ENCODE measurements around the gene PLXNC1. TPM values are rescaled to one million over a fixed set of nuclear protein-coding genes. Genes with fewer than 3 reads are reported as not detected.

The PLXNC1 gene
- total RNA-seq, 6 experiments from 2014 or later, result 0.18 to 0.40 (median 0.22) TPM

DNA sequence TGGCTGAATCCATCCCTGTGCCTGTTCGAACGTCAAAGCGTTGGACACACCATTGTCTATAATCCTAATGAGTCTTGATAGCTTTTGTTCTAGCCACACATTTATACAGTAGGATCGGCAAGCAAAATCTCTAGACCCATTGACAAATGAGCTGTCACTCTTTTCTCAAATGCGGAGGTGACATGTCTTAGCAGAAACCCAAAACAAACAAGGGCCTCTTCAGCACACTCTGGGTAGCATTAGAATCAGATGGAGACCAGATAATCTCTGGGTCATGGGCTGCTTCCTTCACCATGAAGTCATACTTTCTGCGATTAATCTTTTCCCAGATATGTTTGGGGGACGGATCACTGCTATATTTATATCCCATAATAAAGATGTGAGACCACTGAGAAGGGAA lies 100.2 kb downstream of the PLXNC1 start:
- DNase-seq, result no peak
- H3K36me3 Mint-ChIP-seq (ENCODE audit: low read depth), result no peaks in the 10 kb centered on the region
- H3K4me3 Mint-ChIP-seq, result no peak overlapping the region
- H3K27me3 Mint-ChIP-seq (ENCODE audit: insufficient read depth), result peaks cover 47% of the 10 kb centered on the region
- TF ChIP-seq, protein P1, sequence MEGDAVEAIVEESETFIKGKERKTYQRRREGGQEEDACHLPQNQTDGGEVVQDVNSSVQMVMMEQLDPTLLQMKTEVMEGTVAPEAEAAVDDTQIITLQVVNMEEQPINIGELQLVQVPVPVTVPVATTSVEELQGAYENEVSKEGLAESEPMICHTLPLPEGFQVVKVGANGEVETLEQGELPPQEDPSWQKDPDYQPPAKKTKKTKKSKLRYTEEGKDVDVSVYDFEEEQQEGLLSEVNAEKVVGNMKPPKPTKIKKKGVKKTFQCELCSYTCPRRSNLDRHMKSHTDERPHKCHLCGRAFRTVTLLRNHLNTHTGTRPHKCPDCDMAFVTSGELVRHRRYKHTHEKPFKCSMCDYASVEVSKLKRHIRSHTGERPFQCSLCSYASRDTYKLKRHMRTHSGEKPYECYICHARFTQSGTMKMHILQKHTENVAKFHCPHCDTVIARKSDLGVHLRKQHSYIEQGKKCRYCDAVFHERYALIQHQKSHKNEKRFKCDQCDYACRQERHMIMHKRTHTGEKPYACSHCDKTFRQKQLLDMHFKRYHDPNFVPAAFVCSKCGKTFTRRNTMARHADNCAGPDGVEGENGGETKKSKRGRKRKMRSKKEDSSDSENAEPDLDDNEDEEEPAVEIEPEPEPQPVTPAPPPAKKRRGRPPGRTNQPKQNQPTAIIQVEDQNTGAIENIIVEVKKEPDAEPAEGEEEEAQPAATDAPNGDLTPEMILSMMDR (IDR thresholded peaks at IDR 0.05), result no peak
- H3K4me1 Mint-ChIP-seq (ENCODE audit: low read depth), result no peaks in the 10 kb centered on the region
- H3K9me3 Mint-ChIP-seq, result no peaks in the 10 kb centered on the region
- H3K27ac Mint-ChIP-seq, result no peak overlapping the region

DNA sequence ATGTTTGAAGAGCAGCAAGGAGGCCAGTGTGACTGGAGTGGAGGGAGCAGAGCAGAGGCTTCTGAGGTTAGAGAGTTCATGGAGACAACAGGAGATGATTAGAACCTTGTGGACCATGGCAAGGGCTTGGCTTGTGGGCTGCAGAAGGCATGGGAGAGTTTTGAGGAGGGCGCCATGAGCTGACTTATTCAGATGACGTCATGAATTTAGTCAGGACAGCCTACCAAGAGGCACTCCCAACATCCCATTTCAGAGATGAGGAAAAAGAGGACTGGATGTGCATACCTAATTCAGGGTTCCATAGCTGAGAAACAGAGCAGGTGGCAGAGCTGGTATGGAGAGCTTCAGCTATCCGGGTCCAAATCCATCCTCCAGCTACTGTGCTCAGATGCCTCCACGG lies 101.8 kb downstream of the PLXNC1 start:
- Mint-ChIP-seq H3K4me3 (no peak overlapping the region), H3K27ac (no peak overlapping the region), H3K9me3 (no peaks in the 10 kb centered on the region), H3K36me3 (ENCODE audit: low read depth) (no peaks in the 10 kb centered on the region), H3K27me3 (ENCODE audit: insufficient read depth) (peaks cover 47% of the 10 kb centered on the region), H3K4me1 (ENCODE audit: low read depth) (no peaks in the 10 kb centered on the region)
- DNase-seq, result no peak
- TF ChIP-seq, protein P1 (IDR thresholded peaks at IDR 0.05), result no peak

DNA sequence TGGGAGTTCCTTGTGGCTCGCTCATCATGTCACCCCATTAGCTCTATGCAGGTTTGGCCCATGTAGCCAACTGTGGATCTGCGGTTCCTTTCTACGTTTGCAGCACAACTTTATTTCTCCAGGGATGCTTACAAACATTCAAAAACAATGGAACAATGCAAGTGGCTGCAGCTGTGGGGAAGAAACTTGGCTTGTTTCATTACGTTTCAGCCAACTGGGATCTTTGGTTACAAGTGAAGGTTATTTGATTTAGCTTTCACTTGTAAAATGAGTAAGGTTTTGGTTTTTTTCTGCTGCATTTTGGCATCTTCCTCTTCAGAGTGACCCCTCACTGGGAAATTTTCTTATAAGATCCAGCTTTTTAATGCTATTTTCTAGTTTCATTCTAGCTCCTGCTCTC lies 105.9 kb downstream of the PLXNC1 start:
- no peak for DNase-seq
- no peaks in the 10 kb centered on the region for H3K36me3 Mint-ChIP-seq (ENCODE audit: low read depth)
- H3K27me3 Mint-ChIP-seq (ENCODE audit: insufficient read depth), result peaks cover 24% of the 10 kb centered on the region

GRCh38 chr12:94255006-94255405 lies 106.6 kb downstream of the PLXNC1 start:
- Mint-ChIP-seq H3K4me3 (no peak overlapping the region), H3K9me3 (no peaks in the 10 kb centered on the region), H3K27ac (no peak overlapping the region), H3K36me3 (ENCODE audit: low read depth) (no peaks in the 10 kb centered on the region), H3K4me1 (ENCODE audit: low read depth) (no peaks in the 10 kb centered on the region), H3K27me3 (ENCODE audit: insufficient read depth) (peaks cover 23% of the 10 kb centered on the region)
- no peak for DNase-seq
- TF ChIP-seq, protein P1 (IDR thresholded peaks at IDR 0.05), result no peak

More for the DNA sequence above, 105.9 kb downstream of the PLXNC1 start:
- Mint-ChIP-seq H3K4me1 (ENCODE audit: low read depth) (no peaks in the 10 kb centered on the region), H3K27ac (no peak overlapping the region), H3K9me3 (no peaks in the 10 kb centered on the region), H3K4me3 (no peak overlapping the region)
- TF ChIP-seq, protein P1 (IDR thresholded peaks at IDR 0.05), result no peak

GRCh38 chr12:94255428-94255827 lies 107.1 kb downstream of the PLXNC1 start:
- no peak for DNase-seq
- no peaks in the 10 kb centered on the region for H3K9me3 Mint-ChIP-seq
- no peaks in the 10 kb centered on the region for H3K4me1 Mint-ChIP-seq (ENCODE audit: low read depth)
- H3K27ac Mint-ChIP-seq, result no peak overlapping the region
- H3K4me3 Mint-ChIP-seq, result no peak overlapping the region
- TF ChIP-seq, protein P1 (IDR thresholded peaks at IDR 0.05), result no peak
- H3K27me3 Mint-ChIP-seq (ENCODE audit: insufficient read depth), result peaks cover 20% of the 10 kb centered on the region
- no peaks in the 10 kb centered on the region for H3K36me3 Mint-ChIP-seq (ENCODE audit: low read depth)

GRCh38 chr12:94258593-94258992 lies 110.2 kb downstream of the PLXNC1 start:
- DNase-seq, result no peak
- H3K4me1 Mint-ChIP-seq (ENCODE audit: low read depth), result peaks cover 13% of the 10 kb centered on the region
- H3K4me3 Mint-ChIP-seq, result no peak overlapping the region
- H3K27me3 Mint-ChIP-seq (ENCODE audit: insufficient read depth), result peaks cover 10% of the 10 kb centered on the region
- H3K9me3 Mint-ChIP-seq, result no peaks in the 10 kb centered on the region
- no peaks in the 10 kb centered on the region for H3K36me3 Mint-ChIP-seq (ENCODE audit: low read depth)
- H3K27ac Mint-ChIP-seq, result no peak overlapping the region
- TF ChIP-seq, protein P1 (IDR thresholded peaks at IDR 0.05), result no peak
